AG09319 (cell line): ENCODE results near the gene CEACAM21.

Experiments used
- DNase-seq: peaks from one replicate; pipeline ENCODE4 v3.0.0-alpha.2; 2010; ENCODE audit warnings: low read depth; ENCODE audit errors: extremely low read depth
- CTCF ChIP-seq: IDR thresholded peaks from 2 replicates; pipeline ENCODE4 v1.5.1; 2011; ENCODE audit warnings: low read depth, mild to moderate bottlenecking, inconsistent platforms, low read length, moderate library complexity

CEACAM21 gene

GRCh38 chr19:41607668-41608067 is 31.7 kb downstream of the CEACAM21 start:
- TF ChIP-seq CTCF = no peak

GRCh38 chr19:41610789-41611188 is 34.8 kb downstream of the CEACAM21 start:
- no peak for DNase-seq
- TF ChIP-seq CTCF = no peak

More at GRCh38 chr19:41607668-41608067, 31.7 kb downstream of the CEACAM21 start:
- no peak for DNase-seq

GRCh38 chr19:41612483-41612882 is 36.5 kb downstream of the CEACAM21 start:
- DNase-seq = no peak
- TF ChIP-seq CTCF = no peak

GRCh38 chr19:41615207-41615606 is 39.2 kb downstream of the CEACAM21 start:
- TF ChIP-seq CTCF = no peak
- DNase-seq = no peak

- TF ChIP-seq CTCF = no peak
- no peak for DNase-seq
These were observed 41.0 kb downstream of the CEACAM21 start for GRCh38 chr19:41616792-41617621.

GRCh38 chr19:41617941-41618730 is 42.2 kb downstream of the CEACAM21 start:
- no peak for DNase-seq
- no peak for TF ChIP-seq CTCF

GRCh38 chr19:41619018-41619556 is 43.1 kb downstream of the CEACAM21 start:
- TF ChIP-seq CTCF = no peak
- no peak for DNase-seq
